DND-41 (cell line): ENCODE data around the gene MAIP1.

ENCODE experiments used
- ATAC-seq: fragments of 200-7000 bp; cut with Tn5 transposase; 3 replicates; pipeline ENCODE4 v1.9.1; 2021; ENCODE audit warnings: low read depth; ENCODE audit not compliant: insufficient read depth
- DNase-seq: peaks from one replicate; pipeline ENCODE4 v3.0.0-alpha.2; 2020
- H2AFZ ChIP-seq: 2 replicates; pipeline ENCODE4 v1.6.0; 2012; ENCODE audit warnings: low read depth, low read length
- H3K27ac ChIP-seq: 2 replicates; pipeline ENCODE4 v1.5.1; 2012; ENCODE audit warnings: low read length, inconsistent platforms
- H3K27me3 ChIP-seq: fragments of 200-600 bp; sonication (generic); 2 replicates; pipeline ENCODE4 v1.6.0; 2012; ENCODE audit warnings: low read length, mild to moderate bottlenecking, inconsistent platforms; ENCODE audit not compliant: insufficient read depth, poor library complexity
- H3K36me3 ChIP-seq: 2 replicates; pipeline ENCODE4 v1.5.1; 2012; ENCODE audit warnings: low read length, inconsistent platforms; ENCODE audit not compliant: insufficient read depth
- H3K4me1 ChIP-seq: 2 replicates; pipeline ENCODE4 v1.5.1; 2012; ENCODE audit warnings: mild to moderate bottlenecking, low read length; ENCODE audit not compliant: insufficient read depth
- H3K4me2 ChIP-seq: 2 replicates; pipeline ENCODE4 v1.6.0; 2012; ENCODE audit warnings: mild to moderate bottlenecking, moderate library complexity, low read length, inconsistent platforms; ENCODE audit not compliant: insufficient read depth
- H3K4me3 ChIP-seq, 2 experiments: fragments of 200-600 bp in 1 of 2; shearing (Covaris generic) in 1 of 2; 2 replicates each; pipeline ENCODE4 v1.5.1; 2012 to 2016; ENCODE audit warnings: inconsistent platforms in 2 of 2, low read length in 2 of 2, mild to moderate bottlenecking in 2 of 2, low read depth in 1 of 2, moderate library complexity in 1 of 2
- H3K79me2 ChIP-seq: 2 replicates; pipeline ENCODE4 v1.6.0; 2012; ENCODE audit warnings: low read length, inconsistent platforms; ENCODE audit not compliant: insufficient read depth
- H3K9ac ChIP-seq: 2 replicates; pipeline ENCODE4 v1.6.0; 2012; ENCODE audit warnings: low read depth, mild to moderate bottlenecking, inconsistent platforms, low read length, moderate library complexity
- H3K9me3 ChIP-seq: 2 replicates; pipeline ENCODE4 v1.5.1; 2012; ENCODE audit warnings: low read length, moderate library complexity, mild to moderate bottlenecking, inconsistent platforms; ENCODE audit not compliant: insufficient read depth, severe bottlenecking
- H4K20me1 ChIP-seq: 2 replicates; pipeline ENCODE4 v1.6.0; 2012; ENCODE audit warnings: low read length; ENCODE audit not compliant: insufficient read depth
- EZH2 ChIP-seq: IDR thresholded peaks from 3 replicates; pipeline ENCODE4 v1.6.1; 2012; ENCODE audit warnings: borderline replicate concordance, low read depth, mild to moderate bottlenecking, moderate library complexity, low read length, inconsistent platforms; ENCODE audit not compliant: severe bottlenecking
- TF ChIP-seq, protein P1 (sequence below): IDR thresholded peaks from 2 replicates; pipeline ENCODE4 v1.5.1; 2012; ENCODE audit warnings: borderline replicate concordance, low read length, moderate library complexity, mild to moderate bottlenecking; ENCODE audit not compliant: poor library complexity, severe bottlenecking; ENCODE audit errors: extremely low read depth

MAIP1 gene

GRCh38 chr2:199984159-199984558, 28.8 kb downstream of the MAIP1 start:
- H3K9me3 ChIP-seq: no peaks in the 10 kb centered on the region
- H4K20me1 ChIP-seq: no peaks in the 10 kb centered on the region
- DNase-seq (no peak), ATAC-seq (no peak)
- H2AFZ ChIP-seq: no peak overlapping the region
- H3K4me3 ChIP-seq: no peak overlapping the region
- no peaks in the 10 kb centered on the region for H3K27me3 ChIP-seq
- H3K4me2 ChIP-seq: no peak overlapping the region
- H3K36me3 ChIP-seq: no peaks in the 10 kb centered on the region
- no peaks in the 10 kb centered on the region for H3K79me2 ChIP-seq
- H3K27ac ChIP-seq: no peak overlapping the region
- H3K9ac ChIP-seq: no peak overlapping the region
- TF ChIP-seq, protein P1, sequence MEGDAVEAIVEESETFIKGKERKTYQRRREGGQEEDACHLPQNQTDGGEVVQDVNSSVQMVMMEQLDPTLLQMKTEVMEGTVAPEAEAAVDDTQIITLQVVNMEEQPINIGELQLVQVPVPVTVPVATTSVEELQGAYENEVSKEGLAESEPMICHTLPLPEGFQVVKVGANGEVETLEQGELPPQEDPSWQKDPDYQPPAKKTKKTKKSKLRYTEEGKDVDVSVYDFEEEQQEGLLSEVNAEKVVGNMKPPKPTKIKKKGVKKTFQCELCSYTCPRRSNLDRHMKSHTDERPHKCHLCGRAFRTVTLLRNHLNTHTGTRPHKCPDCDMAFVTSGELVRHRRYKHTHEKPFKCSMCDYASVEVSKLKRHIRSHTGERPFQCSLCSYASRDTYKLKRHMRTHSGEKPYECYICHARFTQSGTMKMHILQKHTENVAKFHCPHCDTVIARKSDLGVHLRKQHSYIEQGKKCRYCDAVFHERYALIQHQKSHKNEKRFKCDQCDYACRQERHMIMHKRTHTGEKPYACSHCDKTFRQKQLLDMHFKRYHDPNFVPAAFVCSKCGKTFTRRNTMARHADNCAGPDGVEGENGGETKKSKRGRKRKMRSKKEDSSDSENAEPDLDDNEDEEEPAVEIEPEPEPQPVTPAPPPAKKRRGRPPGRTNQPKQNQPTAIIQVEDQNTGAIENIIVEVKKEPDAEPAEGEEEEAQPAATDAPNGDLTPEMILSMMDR: no peak
- no peak for TF ChIP-seq EZH2
- peaks cover 22% of the 10 kb centered on the region for H3K4me1 ChIP-seq

DNA sequence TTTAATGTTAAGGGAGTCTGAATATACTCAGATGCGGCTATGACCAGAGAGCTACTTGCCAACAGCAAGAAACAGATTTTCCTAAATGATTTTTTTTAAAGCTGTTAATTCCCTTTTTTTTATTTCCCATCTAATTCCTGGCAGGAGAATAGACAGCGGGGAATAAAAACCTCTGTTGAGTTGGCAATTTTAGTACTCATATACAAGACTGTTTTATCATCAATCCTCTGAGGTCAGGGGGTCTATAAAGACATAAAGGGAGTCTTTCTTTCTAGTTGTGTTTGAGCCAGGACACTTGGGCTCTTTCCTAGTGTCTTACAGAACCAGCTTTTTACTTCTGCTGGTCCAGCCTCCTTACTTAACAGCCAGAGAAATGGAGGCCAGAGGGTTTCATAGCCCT, 29.4 kb downstream of the MAIP1 start:
- no peaks in the 10 kb centered on the region for H3K27me3 ChIP-seq
- H2AFZ ChIP-seq: no peak overlapping the region
- H3K9ac ChIP-seq: no peak overlapping the region
- H3K4me1 ChIP-seq: peaks cover 22% of the 10 kb centered on the region
- H3K9me3 ChIP-seq: no peaks in the 10 kb centered on the region
- no peak overlapping the region for H3K27ac ChIP-seq
- H3K79me2 ChIP-seq: no peaks in the 10 kb centered on the region
- ATAC-seq (no peak), DNase-seq (no peak)
- H3K4me3 ChIP-seq: no peak overlapping the region
- H3K4me2 ChIP-seq: no peak overlapping the region
- no peaks in the 10 kb centered on the region for H4K20me1 ChIP-seq
- TF ChIP-seq, protein P1: no peak
- TF ChIP-seq EZH2: no peak
- no peaks in the 10 kb centered on the region for H3K36me3 ChIP-seq

GRCh38 chr2:199985625-199986207, 30.3 kb downstream of the MAIP1 start:
- ATAC-seq (peak; percentile 82), DNase-seq (peak; percentile 70)
- H3K4me1 ChIP-seq: peaks cover 22% of the 10 kb centered on the region

More at GRCh38 chr2:199985625-199986207, 30.3 kb downstream of the MAIP1 start:
- H3K36me3 ChIP-seq: no peaks in the 10 kb centered on the region
- no peaks in the 10 kb centered on the region for H3K9me3 ChIP-seq
- H3K79me2 ChIP-seq: no peaks in the 10 kb centered on the region
- H2AFZ ChIP-seq: peak overlapping the region; percentile 65
- no peak overlapping the region for H3K4me2 ChIP-seq
- no peak overlapping the region for H3K9ac ChIP-seq
- no peaks in the 10 kb centered on the region for H3K27me3 ChIP-seq
- no peak overlapping the region for H3K27ac ChIP-seq
- TF ChIP-seq, protein P1: peak; percentile 72
- TF ChIP-seq EZH2: no peak
- no peaks in the 10 kb centered on the region for H4K20me1 ChIP-seq
- no peak overlapping the region for H3K4me3 ChIP-seq
